ENCODE measurements around the gene NT5C3B.
"Not testable (repeated sequence)": the region's sequence is repeated elsewhere in the genome, so short reads cannot be mapped to it uniquely, and the experiment has no call there.

NT5C3B gene

DNA sequence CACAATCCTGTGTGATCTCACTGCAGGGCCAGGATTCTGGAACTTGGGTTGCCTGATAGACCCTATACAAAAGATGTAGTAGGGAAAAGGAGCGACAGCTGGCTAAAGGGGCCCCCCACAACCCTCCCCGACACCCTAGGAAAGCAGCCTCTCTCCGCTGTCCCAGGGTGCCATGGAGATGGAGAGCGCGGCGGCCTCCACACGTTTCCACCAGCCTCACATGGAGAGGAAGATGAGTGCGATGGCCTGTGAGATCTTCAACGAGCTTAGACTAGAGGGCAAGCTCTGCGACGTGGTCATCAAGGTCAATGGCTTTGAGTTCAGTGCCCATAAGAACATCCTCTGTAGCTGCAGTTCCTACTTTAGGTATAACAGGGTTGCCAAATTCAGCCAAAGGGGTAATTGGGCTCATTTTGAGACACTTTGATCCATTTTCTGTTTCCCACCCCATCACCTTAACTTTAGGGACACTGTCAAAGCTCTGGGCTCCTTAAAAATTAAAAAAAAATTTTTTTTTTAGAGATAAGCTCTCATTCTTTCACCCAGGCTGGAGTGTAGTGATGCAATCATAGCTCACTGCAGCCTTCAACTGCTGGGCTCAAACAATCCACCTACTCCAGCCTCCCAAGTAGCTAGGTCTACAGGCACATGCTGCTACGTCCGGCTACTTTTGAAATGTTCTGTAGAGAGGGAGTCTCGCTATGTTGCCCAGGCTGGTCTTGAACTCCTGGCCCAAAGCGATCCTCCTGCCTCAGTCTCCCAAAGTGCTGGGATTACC is 1.9 kb upstream of the NT5C3B start, which contains the start of gene KLHL10:
TSS of gene KLHL10 (plus strand) at position 65 of the 778 bp plus-strand sequence. CDS start at position 173, 108 bp downstream.
- Histone ChIP-seq H3K36me3 (ENCODE audit: control insufficient read depth, low read depth, low read length) (peaks cover 11% of the 10 kb centered on the region), H3K4me3 (ENCODE audit: low read length) (peak within 1 kb of the TSS; percentile 79), H3K9me3 (ENCODE audit: control insufficient read depth, low read depth, low read length) (no peaks in the 10 kb centered on the region), H3K9ac (ENCODE audit: low read length) (no peak within 1 kb of the TSS), H3K27ac (ENCODE audit: low read length) (no peak within 1 kb of the TSS), H3K27me3 (ENCODE audit: control insufficient read depth, insufficient read depth, low read length) (peaks cover 7% of the 10 kb centered on the region), H3K4me1 (ENCODE audit: control insufficient read depth, low read depth, low read length) (peaks cover 5% of the 10 kb centered on the region)

DNA sequence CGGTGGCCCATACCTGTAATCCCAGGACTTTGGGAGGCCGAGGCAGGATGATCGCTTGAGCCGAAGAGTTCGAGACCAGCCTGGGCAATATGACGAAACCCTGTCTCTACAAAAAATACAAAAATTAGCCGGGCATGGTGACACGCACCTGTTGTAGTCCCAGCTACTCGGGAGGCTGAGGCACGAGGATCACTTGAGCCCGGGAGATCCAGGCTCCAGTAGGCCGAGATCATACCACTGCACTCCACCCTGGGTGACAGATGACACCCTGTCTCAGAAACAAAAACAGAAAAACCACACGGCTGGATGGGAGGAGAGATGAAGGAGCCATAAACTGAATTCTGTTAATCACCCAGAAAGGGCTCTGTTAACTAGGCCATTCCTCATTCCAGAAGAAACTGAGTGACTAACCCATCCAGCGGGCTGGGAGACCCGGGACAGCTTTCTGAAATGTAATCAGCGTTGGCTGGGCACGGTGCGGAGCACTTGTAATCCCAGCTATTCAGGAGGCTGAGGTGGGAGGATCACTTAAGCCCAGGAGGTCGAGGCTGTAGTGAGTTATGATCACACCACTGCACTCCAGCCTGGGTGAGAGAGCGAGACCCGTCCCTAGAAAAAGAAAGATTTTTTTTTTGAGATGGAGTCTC is 641 bp upstream of the NT5C3B start:
- no peak overlapping the region for H3K27ac ChIP-seq (ENCODE audit: low read length)
- H3K36me3 ChIP-seq (ENCODE audit: control insufficient read depth, low read depth, low read length) = peaks cover 19% of the 10 kb centered on the region
- no peak overlapping the region for H3K9ac ChIP-seq (ENCODE audit: low read length)
- H3K4me3 ChIP-seq (ENCODE audit: low read length) = peak overlapping the region; percentile 79
- H3K4me1 ChIP-seq (ENCODE audit: control insufficient read depth, low read depth, low read length) = peaks cover 5% of the 10 kb centered on the region
- peaks cover 7% of the 10 kb centered on the region for H3K27me3 ChIP-seq (ENCODE audit: control insufficient read depth, insufficient read depth, low read length)
- no peaks in the 10 kb centered on the region for H3K9me3 ChIP-seq (ENCODE audit: control insufficient read depth, low read depth, low read length)

DNA sequence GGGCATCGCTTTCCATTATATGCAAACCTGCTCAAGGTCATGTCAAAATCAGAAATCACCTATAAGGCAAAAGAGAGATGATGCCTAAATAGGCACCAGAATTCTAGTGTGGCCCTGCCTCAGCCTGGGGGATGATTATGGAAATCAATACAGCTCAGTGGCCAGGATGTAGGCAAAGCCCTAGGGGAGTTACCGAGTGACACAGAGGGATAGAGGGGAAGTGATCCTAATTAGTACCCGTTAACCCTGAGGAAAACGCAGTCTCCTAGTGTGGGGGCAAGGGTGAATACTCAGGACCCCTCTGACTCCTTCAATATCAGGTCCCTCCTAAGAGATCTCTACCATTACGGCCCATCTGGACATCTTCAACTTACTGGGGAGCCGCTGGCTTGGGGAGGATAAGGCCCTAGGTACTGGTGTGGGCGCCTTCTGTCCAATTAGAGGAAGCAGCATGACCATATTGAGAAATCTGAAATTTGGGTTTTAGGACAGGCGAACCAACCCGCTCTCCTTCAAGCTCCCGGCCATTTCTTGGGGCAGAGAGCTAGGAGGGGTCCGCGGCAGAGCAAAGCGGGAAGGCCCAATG is 725 bp downstream of the NT5C3B start:
- no peaks in the 10 kb centered on the region for H3K9me3 ChIP-seq (ENCODE audit: control insufficient read depth, low read depth, low read length)
- peak overlapping the region; percentile 69 for H3K9ac ChIP-seq (ENCODE audit: low read length)
- H3K4me1 ChIP-seq (ENCODE audit: control insufficient read depth, low read depth, low read length) = peaks cover 5% of the 10 kb centered on the region
- H3K36me3 ChIP-seq (ENCODE audit: control insufficient read depth, low read depth, low read length) = peaks cover 25% of the 10 kb centered on the region
- H3K27ac ChIP-seq (ENCODE audit: low read length) = no peak overlapping the region
- peak overlapping the region; percentile 79 for H3K4me3 ChIP-seq (ENCODE audit: low read length)
- peaks cover 7% of the 10 kb centered on the region for H3K27me3 ChIP-seq (ENCODE audit: control insufficient read depth, insufficient read depth, low read length)

DNA sequence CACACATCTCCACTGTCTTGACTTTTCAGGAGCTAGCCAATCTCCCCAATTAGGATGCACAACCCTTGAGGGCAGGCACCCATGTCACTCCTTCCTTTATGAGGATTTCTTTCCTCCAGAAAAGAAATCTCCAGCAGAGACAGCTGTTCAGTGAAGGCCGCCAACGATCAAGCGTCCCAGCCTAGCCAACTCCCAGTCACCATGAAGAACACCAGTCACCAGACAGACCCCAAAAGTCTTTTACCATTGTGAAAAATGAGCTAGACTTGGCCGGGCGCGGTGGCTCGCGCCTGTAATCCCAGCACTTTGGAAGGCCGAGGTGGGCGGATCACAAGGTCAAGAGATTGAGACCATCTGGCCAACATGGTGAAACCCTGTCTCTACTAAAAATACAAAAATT is 6.1 kb downstream of the NT5C3B start:
- peaks cover 57% of the 10 kb centered on the region for H3K36me3 ChIP-seq (ENCODE audit: control insufficient read depth, low read depth, low read length)
- not testable (repeated sequence) for H3K9ac ChIP-seq (ENCODE audit: low read length); H3K27me3 ChIP-seq (ENCODE audit: control insufficient read depth, insufficient read depth, low read length)

DNA sequence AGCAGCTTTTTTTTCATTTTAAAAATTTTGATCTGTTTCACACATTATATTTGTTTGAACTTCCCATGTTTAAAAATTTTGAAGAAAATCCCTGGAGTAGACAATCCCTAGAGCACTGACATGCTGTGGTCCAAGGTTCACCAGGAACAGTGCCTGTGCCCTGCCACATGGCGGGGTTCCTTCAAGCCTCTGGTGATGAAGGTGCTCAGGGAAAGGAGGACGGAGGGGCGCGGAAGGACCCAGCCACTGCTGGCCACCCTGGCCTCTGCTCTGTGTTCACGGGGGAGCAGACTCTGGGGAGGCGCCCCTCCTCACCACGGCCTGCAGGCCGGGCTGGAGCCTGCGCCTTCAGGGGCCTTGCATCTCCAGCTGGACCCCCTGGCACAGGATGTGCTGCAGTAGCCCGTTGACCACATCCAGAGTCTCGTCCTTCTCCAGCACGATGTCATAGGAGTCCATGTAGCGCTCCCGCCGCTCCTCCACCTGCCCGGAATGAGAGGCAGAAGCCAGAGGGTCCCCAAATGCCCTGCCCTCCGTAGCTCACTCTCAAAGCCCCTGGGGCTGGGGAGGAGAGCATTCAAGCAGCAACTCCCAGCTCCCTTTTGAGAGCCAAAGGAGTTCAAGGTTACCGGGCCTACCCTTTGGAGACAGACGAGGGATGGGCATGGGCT is 10.7 kb downstream of the NT5C3B start:
- Histone ChIP-seq H3K4me1 (ENCODE audit: control insufficient read depth, low read depth, low read length) (no peaks in the 10 kb centered on the region), H3K9me3 (ENCODE audit: control insufficient read depth, low read depth, low read length) (no peaks in the 10 kb centered on the region), H3K27me3 (ENCODE audit: control insufficient read depth, insufficient read depth, low read length) (no peaks in the 10 kb centered on the region), H3K4me3 (ENCODE audit: low read length) (no peak overlapping the region), H3K9ac (ENCODE audit: low read length) (no peak overlapping the region), H3K27ac (ENCODE audit: low read length) (no peak overlapping the region), H3K36me3 (ENCODE audit: control insufficient read depth, low read depth, low read length) (peaks cover 41% of the 10 kb centered on the region)

More for the DNA sequence above, 6.1 kb downstream of the NT5C3B start:
- not testable (repeated sequence) for H3K4me1 ChIP-seq (ENCODE audit: control insufficient read depth, low read depth, low read length); H3K27ac ChIP-seq (ENCODE audit: low read length); H3K4me3 ChIP-seq (ENCODE audit: low read length); H3K9me3 ChIP-seq (ENCODE audit: control insufficient read depth, low read depth, low read length)

DNA sequence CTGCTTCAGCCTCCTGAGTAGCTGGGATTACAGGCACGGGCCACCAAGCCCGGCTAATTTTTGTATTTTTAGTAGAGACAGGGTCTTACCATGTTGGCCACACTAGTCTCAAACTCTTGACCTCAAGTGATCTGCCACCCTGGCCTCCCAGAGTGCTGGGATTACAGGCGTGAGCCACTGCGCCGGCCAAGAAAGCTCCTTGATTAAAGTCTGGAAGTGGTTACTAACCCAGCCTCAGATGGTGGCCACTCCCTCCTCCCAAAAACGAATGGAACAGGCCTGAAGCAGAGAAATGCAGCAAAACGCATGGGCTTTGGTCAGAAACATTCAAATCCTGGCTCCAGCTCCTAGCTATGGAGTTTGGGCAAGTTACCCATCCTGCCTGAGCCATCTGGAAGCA is 11.9 kb downstream of the NT5C3B start:
- Histone ChIP-seq H3K4me3 (ENCODE audit: low read length) (no peak overlapping the region), H3K27me3 (ENCODE audit: control insufficient read depth, insufficient read depth, low read length) (no peaks in the 10 kb centered on the region), H3K4me1 (ENCODE audit: control insufficient read depth, low read depth, low read length) (peaks cover 7% of the 10 kb centered on the region), H3K27ac (ENCODE audit: low read length) (no peak overlapping the region), H3K9ac (ENCODE audit: low read length) (no peak overlapping the region), H3K36me3 (ENCODE audit: control insufficient read depth, low read depth, low read length) (peaks cover 34% of the 10 kb centered on the region), H3K9me3 (ENCODE audit: control insufficient read depth, low read depth, low read length) (no peaks in the 10 kb centered on the region)

DNA sequence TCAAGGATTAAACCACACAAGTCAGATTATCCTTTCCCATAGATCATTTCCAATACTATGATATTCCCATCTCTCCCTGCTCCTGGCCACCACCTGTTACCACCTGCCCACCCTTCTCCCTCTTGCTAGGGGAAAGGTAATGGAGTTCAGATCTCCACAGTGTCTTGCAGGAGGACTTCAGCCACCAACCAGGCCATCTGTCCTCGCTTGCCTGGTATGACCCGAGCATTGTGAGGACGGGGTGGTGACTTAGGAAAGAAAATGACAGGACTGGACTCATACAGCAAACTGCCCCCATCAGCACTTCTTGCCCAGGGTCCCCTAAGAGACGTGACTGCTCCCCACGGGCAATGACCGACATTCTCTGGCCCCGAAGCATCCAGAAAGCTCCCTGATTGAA is 12.5 kb downstream of the NT5C3B start:
- Histone ChIP-seq H3K36me3 (ENCODE audit: control insufficient read depth, low read depth, low read length) (peaks cover 29% of the 10 kb centered on the region), H3K4me3 (ENCODE audit: low read length) (no peak overlapping the region), H3K27ac (ENCODE audit: low read length) (no peak overlapping the region), H3K27me3 (ENCODE audit: control insufficient read depth, insufficient read depth, low read length) (no peaks in the 10 kb centered on the region), H3K4me1 (ENCODE audit: control insufficient read depth, low read depth, low read length) (peaks cover 10% of the 10 kb centered on the region), H3K9ac (ENCODE audit: low read length) (no peak overlapping the region), H3K9me3 (ENCODE audit: control insufficient read depth, low read depth, low read length) (no peaks in the 10 kb centered on the region)

DNA sequence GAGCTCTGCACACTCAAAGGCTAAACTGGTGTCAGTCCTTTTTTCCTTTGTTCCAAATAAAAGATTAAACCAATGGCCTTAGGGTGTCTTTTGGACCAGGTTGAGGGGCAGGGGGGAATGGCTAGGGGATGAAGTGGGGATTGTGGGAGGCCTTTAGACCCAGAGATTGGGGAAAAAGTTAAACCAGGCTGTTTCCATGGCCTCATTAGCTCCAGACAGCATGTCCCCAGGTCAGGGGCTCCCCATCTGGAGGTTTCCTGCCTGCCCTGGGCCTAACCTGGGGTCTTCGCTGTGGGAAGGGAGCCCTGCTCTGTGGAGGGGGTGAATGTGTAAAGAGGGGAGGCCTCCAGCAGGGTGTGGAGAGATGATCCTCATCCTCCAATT is 12.9 kb downstream of the NT5C3B start:
- Histone ChIP-seq H3K9me3 (ENCODE audit: control insufficient read depth, low read depth, low read length) (no peaks in the 10 kb centered on the region), H3K36me3 (ENCODE audit: control insufficient read depth, low read depth, low read length) (peaks cover 29% of the 10 kb centered on the region), H3K27ac (ENCODE audit: low read length) (no peak overlapping the region), H3K27me3 (ENCODE audit: control insufficient read depth, insufficient read depth, low read length) (no peaks in the 10 kb centered on the region), H3K4me1 (ENCODE audit: control insufficient read depth, low read depth, low read length) (peaks cover 10% of the 10 kb centered on the region), H3K4me3 (ENCODE audit: low read length) (no peak overlapping the region), H3K9ac (ENCODE audit: low read length) (no peak overlapping the region)

DNA sequence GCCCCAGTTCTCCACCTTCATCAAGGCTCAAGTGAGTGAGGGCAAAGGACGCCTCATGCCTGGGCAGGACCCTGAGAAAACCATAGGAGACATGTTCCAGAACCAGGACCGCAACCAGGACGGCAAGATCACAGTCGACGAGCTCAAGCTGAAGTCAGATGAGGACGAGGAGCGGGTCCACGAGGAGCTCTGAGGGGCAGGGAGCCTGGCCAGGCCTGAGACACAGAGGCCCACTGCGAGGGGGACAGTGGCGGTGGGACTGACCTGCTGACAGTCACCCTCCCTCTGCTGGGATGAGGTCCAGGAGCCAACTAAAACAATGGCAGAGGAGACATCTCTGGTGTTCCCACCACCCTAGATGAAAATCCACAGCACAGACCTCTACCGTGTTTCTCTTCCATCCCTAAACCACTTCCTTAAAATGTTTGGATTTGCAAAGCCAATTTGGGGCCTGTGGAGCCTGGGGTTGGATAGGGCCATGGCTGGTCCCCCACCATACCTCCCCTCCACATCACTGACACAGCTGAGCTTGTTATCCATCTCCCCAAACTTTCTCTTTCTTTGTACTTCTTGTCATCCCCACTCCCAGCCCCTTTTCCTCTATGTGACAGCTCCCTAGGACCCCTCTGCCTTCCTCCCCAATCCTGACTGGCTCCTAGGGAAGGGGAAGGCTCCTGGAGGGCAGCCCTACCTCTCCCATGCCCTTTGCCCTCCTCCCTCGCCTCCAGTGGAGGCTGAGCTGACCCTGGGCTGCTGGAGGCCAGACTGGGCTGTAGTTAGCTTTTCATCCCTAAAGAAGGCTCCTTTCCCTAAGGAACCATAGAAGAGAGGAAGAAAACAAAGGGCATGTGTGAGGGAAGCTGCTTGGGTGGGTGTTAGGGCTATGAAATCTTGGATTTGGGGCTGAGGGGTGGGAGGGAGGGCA is 13.6 kb downstream of the NT5C3B start:
- Histone ChIP-seq H3K4me3 (ENCODE audit: low read length) (no peak overlapping the region), H3K27ac (ENCODE audit: low read length) (no peak overlapping the region), H3K9me3 (ENCODE audit: control insufficient read depth, low read depth, low read length) (no peaks in the 10 kb centered on the region), H3K27me3 (ENCODE audit: control insufficient read depth, insufficient read depth, low read length) (no peaks in the 10 kb centered on the region), H3K36me3 (ENCODE audit: control insufficient read depth, low read depth, low read length) (peaks cover 23% of the 10 kb centered on the region), H3K9ac (ENCODE audit: low read length) (no peak overlapping the region), H3K4me1 (ENCODE audit: control insufficient read depth, low read depth, low read length) (peaks cover 10% of the 10 kb centered on the region)

DNA sequence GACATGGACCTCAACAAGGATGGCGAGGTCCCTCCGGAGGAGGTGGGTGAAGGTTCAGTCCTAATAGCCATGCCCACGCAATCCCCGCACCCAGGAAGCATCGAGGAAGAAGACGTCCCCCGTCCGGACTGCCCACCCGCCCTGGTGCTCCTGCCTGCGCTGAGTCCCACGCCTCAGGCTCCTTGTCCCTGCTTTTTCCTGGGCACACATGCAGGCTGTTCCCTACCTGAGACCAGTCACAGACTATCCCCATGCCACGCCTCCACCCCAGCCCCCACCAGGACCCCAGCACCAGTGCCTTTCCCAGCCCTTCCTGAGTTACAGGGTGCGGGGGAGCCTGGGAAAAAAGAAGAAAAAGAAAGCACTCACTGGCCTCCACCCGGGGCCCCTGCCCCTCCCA is 14.3 kb downstream of the NT5C3B start:
- Histone ChIP-seq H3K9me3 (ENCODE audit: control insufficient read depth, low read depth, low read length) (no peaks in the 10 kb centered on the region), H3K4me3 (ENCODE audit: low read length) (no peak overlapping the region), H3K36me3 (ENCODE audit: control insufficient read depth, low read depth, low read length) (peaks cover 20% of the 10 kb centered on the region), H3K4me1 (ENCODE audit: control insufficient read depth, low read depth, low read length) (peaks cover 10% of the 10 kb centered on the region), H3K9ac (ENCODE audit: low read length) (no peak overlapping the region), H3K27ac (ENCODE audit: low read length) (no peak overlapping the region), H3K27me3 (ENCODE audit: control insufficient read depth, insufficient read depth, low read length) (no peaks in the 10 kb centered on the region)
